ENCODE data around the gene CSMD2.
"Not testable (repeated sequence)": the region's sequence is repeated elsewhere in the genome, so short reads cannot be mapped to it uniquely, and the experiment has no call there.

CSMD2 gene

DNA sequence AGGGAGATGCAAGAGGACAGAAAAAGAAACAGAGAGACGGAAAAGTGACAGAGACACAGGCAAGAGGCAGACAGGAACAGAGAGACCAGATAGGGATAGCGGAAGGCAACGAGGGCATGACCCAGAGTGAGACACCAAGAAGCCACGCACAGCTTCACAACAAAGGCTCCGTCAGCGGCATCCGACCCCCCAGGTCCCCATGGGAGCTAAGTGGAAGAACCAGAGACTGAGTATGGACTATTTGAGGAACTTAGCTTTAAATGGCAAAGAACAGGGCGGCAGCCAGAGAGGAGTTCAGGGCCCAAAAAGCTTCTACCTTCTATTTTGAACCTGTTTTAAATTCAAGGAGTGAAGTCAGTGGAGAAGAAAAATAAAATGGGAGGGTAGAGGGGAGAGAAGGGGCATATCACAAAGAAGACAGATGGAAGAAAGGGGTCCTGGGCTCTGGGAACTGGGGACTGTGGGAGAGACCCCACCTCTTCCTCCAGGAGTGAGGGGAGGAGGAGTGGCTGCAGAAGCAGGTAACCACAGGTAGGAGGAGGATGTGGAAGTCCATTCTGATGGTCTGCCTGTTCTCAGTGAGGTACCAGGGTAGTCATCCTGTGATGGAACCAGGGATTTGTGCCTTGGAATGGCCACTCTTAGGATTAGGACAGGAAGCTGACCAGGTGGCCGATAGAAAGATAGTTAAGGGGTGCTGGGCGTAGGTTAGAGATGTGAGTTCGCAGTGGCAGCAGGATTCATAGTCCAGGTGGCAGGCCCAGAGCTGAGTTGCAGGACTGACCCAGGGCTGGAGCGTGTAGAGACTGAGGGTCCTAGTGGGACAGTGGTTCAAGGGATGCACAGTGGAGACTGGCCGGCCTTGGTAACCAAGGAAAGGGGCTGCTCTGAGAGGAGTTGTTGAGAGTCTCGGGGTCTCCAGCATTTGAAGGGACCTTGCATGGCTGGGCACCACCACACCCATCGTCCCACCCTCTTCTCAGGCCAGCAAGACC is 37.7 kb downstream of the CSMD2 start:
- no peak for TF ChIP-seq POLR2A (IDR thresholded peaks at IDR 0.05; ENCODE audit: low read depth, low read length)
- no peak for TF ChIP-seq POLR2AphosphoS5 (IDR thresholded peaks at IDR 0.05; ENCODE audit: low read depth, low read length)
- no peak for TF ChIP-seq TAF1 (IDR thresholded peaks at IDR 0.05; ENCODE audit: borderline replicate concordance, low read depth, low read length)
- no peak for DNase-seq (ENCODE audit: insufficient read length)
- FAIRE-seq: no peak

GRCh38 chr1:34126486-34126885 is 38.5 kb downstream of the CSMD2 start:
- FAIRE-seq (no peak), DNase-seq (ENCODE audit: insufficient read length) (no peak)

DNA sequence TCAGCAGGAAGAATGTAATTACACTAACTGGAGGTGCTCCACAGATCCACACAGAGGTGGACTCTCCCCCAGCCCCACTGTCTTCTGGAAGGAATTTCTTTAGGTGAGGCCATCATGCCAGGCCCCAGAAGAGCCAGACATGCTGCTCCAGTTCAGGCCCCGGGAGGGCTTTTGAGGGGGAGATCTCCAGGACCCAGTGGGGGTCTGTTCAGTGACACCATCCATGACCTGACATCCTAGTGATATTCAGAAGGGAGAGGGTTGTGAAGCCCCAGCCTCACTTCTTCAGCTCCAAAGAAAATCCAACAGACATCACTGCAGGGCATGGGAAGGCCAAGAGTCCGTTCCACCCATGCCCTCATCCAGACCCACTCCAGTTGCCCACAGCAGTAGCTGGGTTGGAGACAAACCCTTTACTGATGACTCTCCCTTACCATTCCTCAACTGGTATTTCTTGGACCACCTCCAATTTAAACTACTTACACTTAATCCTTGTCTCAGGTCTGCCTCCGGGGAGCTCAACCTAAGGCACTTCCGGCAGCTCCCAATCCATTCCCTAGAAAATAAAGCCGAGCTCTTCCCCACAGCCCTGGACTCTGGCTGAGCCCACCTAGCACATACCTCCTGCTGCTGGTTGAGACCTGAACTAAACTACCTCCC is 39.2 kb downstream of the CSMD2 start:
- no peak for FAIRE-seq
- TF ChIP-seq POLR2A (IDR thresholded peaks at IDR 0.05; ENCODE audit: low read depth, low read length) (no peak), TAF1 (IDR thresholded peaks at IDR 0.05; ENCODE audit: borderline replicate concordance, low read depth, low read length) (no peak), POLR2AphosphoS5 (IDR thresholded peaks at IDR 0.05; ENCODE audit: low read depth, low read length) (no peak)
- DNase-seq (ENCODE audit: insufficient read length): no peak

More at GRCh38 chr1:34126486-34126885, 38.5 kb downstream of the CSMD2 start:
- TF ChIP-seq POLR2AphosphoS5 (IDR thresholded peaks at IDR 0.05; ENCODE audit: low read depth, low read length) (no peak), TAF1 (IDR thresholded peaks at IDR 0.05; ENCODE audit: borderline replicate concordance, low read depth, low read length) (no peak), POLR2A (IDR thresholded peaks at IDR 0.05; ENCODE audit: low read depth, low read length) (no peak)

- FAIRE-seq (no peak), DNase-seq (ENCODE audit: insufficient read length) (no peak)
- TF ChIP-seq POLR2AphosphoS5 (IDR thresholded peaks at IDR 0.05; ENCODE audit: low read depth, low read length) (no peak), POLR2A (IDR thresholded peaks at IDR 0.05; ENCODE audit: low read depth, low read length) (no peak), TAF1 (IDR thresholded peaks at IDR 0.05; ENCODE audit: borderline replicate concordance, low read depth, low read length) (no peak)
These were observed 42.7 kb downstream of the CSMD2 start for GRCh38 chr1:34122080-34122932.

- FAIRE-seq: no peak
- TF ChIP-seq POLR2AphosphoS5 (IDR thresholded peaks at IDR 0.05; ENCODE audit: low read depth, low read length): no peak
- no peak for DNase-seq (ENCODE audit: insufficient read length)
These were observed 49.8 kb downstream of the CSMD2 start for GRCh38 chr1:34115233-34115632.

GRCh38 chr1:34113887-34114286 is 51.1 kb downstream of the CSMD2 start:
- FAIRE-seq (no peak), DNase-seq (ENCODE audit: insufficient read length) (no peak)
- no peak for TF ChIP-seq POLR2A (IDR thresholded peaks at IDR 0.05; ENCODE audit: low read depth, low read length)
- no peak for TF ChIP-seq TAF1 (IDR thresholded peaks at IDR 0.05; ENCODE audit: borderline replicate concordance, low read depth, low read length)
- TF ChIP-seq POLR2AphosphoS5 (IDR thresholded peaks at IDR 0.05; ENCODE audit: low read depth, low read length): no peak

GRCh38 chr1:34113362-34113761 is 51.7 kb downstream of the CSMD2 start:
- no peak for DNase-seq (ENCODE audit: insufficient read length)
- no peak for TF ChIP-seq POLR2AphosphoS5 (IDR thresholded peaks at IDR 0.05; ENCODE audit: low read depth, low read length)
- FAIRE-seq: no peak

GRCh38 chr1:34108711-34109110 is 56.3 kb downstream of the CSMD2 start:
- no peak for TF ChIP-seq TAF1 (IDR thresholded peaks at IDR 0.05; ENCODE audit: borderline replicate concordance, low read depth, low read length)
- no peak for TF ChIP-seq POLR2AphosphoS5 (IDR thresholded peaks at IDR 0.05; ENCODE audit: low read depth, low read length)
- TF ChIP-seq POLR2A (IDR thresholded peaks at IDR 0.05; ENCODE audit: low read depth, low read length): no peak
- DNase-seq (ENCODE audit: insufficient read length): no peak
- FAIRE-seq: no peak

DNA sequence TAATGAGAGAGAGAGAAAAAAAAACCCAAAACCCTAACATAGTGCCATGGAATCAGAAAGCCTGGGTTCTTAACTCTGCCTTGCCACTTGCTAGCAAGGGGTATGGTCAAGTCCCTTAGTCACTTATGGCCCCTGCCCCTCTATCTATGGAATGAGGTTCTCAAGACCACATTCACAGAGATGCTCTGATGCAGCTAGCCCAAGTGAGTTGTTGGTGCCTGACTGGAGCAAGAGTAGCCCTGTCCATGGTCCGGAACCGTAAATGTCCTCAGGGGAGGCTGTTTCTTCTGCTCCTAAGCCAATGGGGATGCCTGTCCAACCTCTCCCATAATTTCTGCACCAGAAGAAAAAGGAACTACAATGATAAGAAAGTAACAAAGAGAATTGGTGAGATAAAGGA is 56.8 kb downstream of the CSMD2 start:
- DNase-seq (ENCODE audit: insufficient read length) (no peak), FAIRE-seq (no peak)
- TF ChIP-seq POLR2AphosphoS5 (IDR thresholded peaks at IDR 0.05; ENCODE audit: low read depth, low read length) (no peak), TAF1 (IDR thresholded peaks at IDR 0.05; ENCODE audit: borderline replicate concordance, low read depth, low read length) (no peak), POLR2A (IDR thresholded peaks at IDR 0.05; ENCODE audit: low read depth, low read length) (no peak)

DNA sequence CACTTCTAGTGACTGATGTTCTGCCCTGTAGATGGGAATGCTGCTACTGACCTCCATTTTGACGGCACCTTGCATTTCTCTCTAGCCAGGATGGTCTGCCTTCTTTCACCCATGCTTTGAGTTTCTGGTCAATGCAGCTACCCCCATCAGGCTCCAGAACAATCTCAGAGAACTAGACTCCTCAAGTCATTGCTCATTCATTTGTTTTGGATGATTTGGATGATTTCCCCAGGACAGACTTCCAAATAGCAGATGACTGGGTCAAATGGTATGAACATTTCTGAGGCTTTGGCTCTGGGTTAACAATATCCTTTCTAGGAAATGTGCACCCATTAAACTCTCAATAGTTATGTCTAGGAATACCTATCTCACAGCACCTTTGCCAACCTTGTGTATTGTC is 63.9 kb downstream of the CSMD2 start:
- no peak for DNase-seq (ENCODE audit: insufficient read length)
- TF ChIP-seq TAF1 (IDR thresholded peaks at IDR 0.05; ENCODE audit: borderline replicate concordance, low read depth, low read length) (no peak), POLR2AphosphoS5 (IDR thresholded peaks at IDR 0.05; ENCODE audit: low read depth, low read length) (no peak), POLR2A (IDR thresholded peaks at IDR 0.05; ENCODE audit: low read depth, low read length) (no peak)
- FAIRE-seq: no peak

- DNase-seq (ENCODE audit: insufficient read length) (no peak), FAIRE-seq (no peak)
- TF ChIP-seq POLR2AphosphoS5 (IDR thresholded peaks at IDR 0.05; ENCODE audit: low read depth, low read length) (no peak), TAF1 (IDR thresholded peaks at IDR 0.05; ENCODE audit: borderline replicate concordance, low read depth, low read length) (no peak), POLR2A (IDR thresholded peaks at IDR 0.05; ENCODE audit: low read depth, low read length) (no peak)
These were observed 64.7 kb downstream of the CSMD2 start for GRCh38 chr1:34100332-34100731.

DNA sequence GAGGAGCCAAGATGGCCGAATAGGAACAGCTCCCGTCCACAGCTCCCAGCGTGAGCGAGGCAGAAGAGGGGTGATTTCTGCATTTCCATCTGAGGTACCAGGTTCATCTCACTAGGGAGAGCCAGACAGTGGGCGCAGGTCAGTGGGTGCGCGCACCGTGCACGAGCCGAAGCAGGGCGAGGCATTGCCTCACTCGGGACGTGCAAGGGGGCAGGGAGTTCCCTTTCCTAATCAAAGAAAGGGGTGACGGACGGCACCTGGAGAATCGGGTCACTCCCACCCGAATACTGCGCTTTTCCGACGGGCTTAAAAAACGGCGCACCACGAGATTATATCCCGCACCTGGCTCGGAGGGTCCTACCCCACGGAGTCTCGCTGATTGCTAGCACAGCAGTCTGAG is 72.6 kb downstream of the CSMD2 start:
- DNase-seq (ENCODE audit: insufficient read length); FAIRE-seq: not testable (repeated sequence)

All from GM12892 (cell line).